H9 (cell line): ENCODE data around the gene ANKH. TPM values are rescaled to one million over a fixed set of nuclear protein-coding genes. Genes with fewer than 3 reads are reported as not detected.

Experiments
- DNase-seq: peaks from one replicate; pipeline ENCODE4 v3.0.0-alpha.2; 2017
- H2AFZ ChIP-seq: one replicate; pipeline ENCODE4 v1.6.1; 2013; ENCODE audit warnings: mild to moderate bottlenecking, low read length, control low read depth, moderate library complexity
- H2AK5ac ChIP-seq: 2 replicates; pipeline ENCODE4 v1.6.1; 2013; ENCODE audit warnings: low read length, control low read depth, mixed read lengths; ENCODE audit not compliant: insufficient read length
- H2BK120ac ChIP-seq: one replicate; pipeline ENCODE4 v1.6.1; 2013; ENCODE audit warnings: low read depth, mild to moderate bottlenecking, low read length, control low read depth, inconsistent platforms; ENCODE audit not compliant: poor library complexity, severe bottlenecking
- H2BK12ac ChIP-seq: 2 replicates; pipeline ENCODE4 v1.6.1; 2013; ENCODE audit warnings: low read length, control low read depth, mixed read lengths, low read depth; ENCODE audit not compliant: insufficient read length
- H2BK15ac ChIP-seq: 2 replicates; pipeline ENCODE4 v1.6.1; 2013; ENCODE audit warnings: low read depth, low read length, control low read depth
- H2BK20ac ChIP-seq: one replicate; pipeline ENCODE4 v1.6.1; 2013; ENCODE audit warnings: low read depth, mild to moderate bottlenecking, low read length, control low read depth, inconsistent platforms; ENCODE audit not compliant: poor library complexity, severe bottlenecking
- H2BK5ac ChIP-seq: 2 replicates; pipeline ENCODE4 v1.6.1; 2013; ENCODE audit warnings: low read length, control low read depth, mixed read lengths; ENCODE audit not compliant: insufficient read length
- H3K14ac ChIP-seq: 2 replicates; pipeline ENCODE4 v1.6.1; 2013; ENCODE audit warnings: low read length, control low read depth; ENCODE audit not compliant: insufficient read depth
- H3K18ac ChIP-seq: 2 replicates; pipeline ENCODE4 v1.6.1; 2013; ENCODE audit warnings: low read depth, mild to moderate bottlenecking, mixed read lengths, low read length, control low read depth; ENCODE audit not compliant: insufficient read length
- H3K23ac ChIP-seq: 2 replicates; pipeline ENCODE4 v1.6.1; 2013; ENCODE audit warnings: low read length, control low read depth, mixed read lengths, low read depth; ENCODE audit not compliant: insufficient read length
- H3K23me2 ChIP-seq: 2 replicates; pipeline ENCODE4 v1.6.1; 2013; ENCODE audit warnings: low read depth, mild to moderate bottlenecking, mixed read lengths, low read length, control low read depth; ENCODE audit not compliant: insufficient read length, poor library complexity, severe bottlenecking
- H3K27ac ChIP-seq: 2 replicates; pipeline ENCODE4 v1.5.1; 2013; ENCODE audit warnings: low read length, control low read depth, mixed read lengths, low read depth; ENCODE audit not compliant: insufficient read length
- H3K27me3 ChIP-seq: 2 replicates; pipeline ENCODE4 v1.6.1; 2013; ENCODE audit warnings: low read length, control low read depth, inconsistent platforms; ENCODE audit not compliant: insufficient read depth
- H3K4ac ChIP-seq: 2 replicates; pipeline ENCODE4 v1.6.1; 2013; ENCODE audit warnings: low read depth, mild to moderate bottlenecking, control low read depth, inconsistent platforms, low read length, moderate library complexity
- H3K4me1 ChIP-seq: 2 replicates; pipeline ENCODE4 v1.6.1; 2013; ENCODE audit warnings: low read length, control low read depth, inconsistent platforms; ENCODE audit not compliant: insufficient read depth
- H3K4me2 ChIP-seq: 2 replicates; pipeline ENCODE4 v1.6.1; 2013; ENCODE audit warnings: low read length, control low read depth, mixed read lengths; ENCODE audit not compliant: insufficient read length, insufficient read depth
- H3K56ac ChIP-seq: 2 replicates; pipeline ENCODE4 v1.6.1; 2013; ENCODE audit warnings: low read depth, mild to moderate bottlenecking, mixed read lengths, low read length, control low read depth; ENCODE audit not compliant: insufficient read length
- H3K79me1 ChIP-seq: 2 replicates; pipeline ENCODE4 v1.6.1; 2013; ENCODE audit warnings: low read depth, mild to moderate bottlenecking, moderate library complexity, low read length, control low read depth, inconsistent platforms; ENCODE audit not compliant: insufficient read depth, poor library complexity, severe bottlenecking
- H3K79me2 ChIP-seq: 2 replicates; pipeline ENCODE4 v1.6.1; 2013; ENCODE audit warnings: low read length, control low read depth, inconsistent platforms; ENCODE audit not compliant: insufficient read depth
- H3K9ac ChIP-seq: 2 replicates; pipeline ENCODE4 v1.6.1; 2013; ENCODE audit warnings: low read length, control low read depth, mixed read lengths; ENCODE audit not compliant: insufficient read length; ENCODE audit errors: extremely low read depth
- H3K9me3 ChIP-seq: one replicate; pipeline ENCODE4 v1.6.1; 2013; ENCODE audit warnings: low read depth, low read length, inconsistent platforms; ENCODE audit not compliant: control insufficient read depth
- H3T11ph ChIP-seq: one replicate; pipeline ENCODE4 v1.6.1; 2013; ENCODE audit warnings: mild to moderate bottlenecking, low read length, control low read depth, inconsistent platforms
- H4K20me1 ChIP-seq: one replicate; pipeline ENCODE4 v1.6.1; 2013; ENCODE audit not compliant: control insufficient read depth, insufficient read length, insufficient read depth
- H4K5ac ChIP-seq: 2 replicates; pipeline ENCODE4 v1.6.1; 2013; ENCODE audit warnings: low read depth, mild to moderate bottlenecking, mixed read lengths, low read length, control low read depth; ENCODE audit not compliant: insufficient read length
- H4K8ac ChIP-seq: replicated peaks from 2 replicates; pipeline ENCODE4 v1.6.1; 2013; ENCODE audit warnings: low read length, control low read depth, mixed read lengths, low read depth; ENCODE audit not compliant: insufficient read length
- H4K91ac ChIP-seq: 2 replicates; pipeline ENCODE4 v1.6.1; 2013; ENCODE audit warnings: low read depth, mild to moderate bottlenecking, moderate library complexity, mixed read lengths, low read length, control low read depth; ENCODE audit not compliant: insufficient read length
- H3K27ac Mint-ChIP-seq, 3 experiments: 2 replicates in 2 of 3; 3 replicates in 1 of 3; pipeline ENCODE4 v1.8.0; 2020 to 2021; ENCODE audit warnings: mixed read lengths in 3 of 3, mild to moderate bottlenecking in 1 of 3, moderate library complexity in 1 of 3
- H3K27me3 Mint-ChIP-seq: 2 replicates; pipeline ENCODE4 v1.8.0; 2021; ENCODE audit warnings: low read depth, mild to moderate bottlenecking, moderate library complexity, mixed read lengths
- H3K36me3 Mint-ChIP-seq, 3 experiments: 2 replicates in 2 of 3; 3 replicates in 1 of 3; pipeline ENCODE4 v1.8.0; 2020 to 2021; ENCODE audit warnings: low read depth in 3 of 3, mixed read lengths in 3 of 3; ENCODE audit not compliant: insufficient read depth in 1 of 3
- H3K4me1 Mint-ChIP-seq, 2 experiments: 2 replicates each; pipeline ENCODE4 v1.8.0; 2020; ENCODE audit warnings: mixed read lengths in 2 of 2
- H3K4me3 Mint-ChIP-seq, 2 experiments: 2 replicates in 1 of 2; 3 replicates in 1 of 2; pipeline ENCODE4 v1.8.0; 2020 to 2021; ENCODE audit warnings: mild to moderate bottlenecking in 2 of 2, mixed read lengths in 2 of 2, moderate library complexity in 1 of 2
- H3K9me3 Mint-ChIP-seq, 2 experiments: 2 replicates in 1 of 2; 3 replicates in 1 of 2; pipeline ENCODE4 v1.8.0; 2020; ENCODE audit warnings: mild to moderate bottlenecking in 2 of 2, mixed read lengths in 2 of 2, moderate library complexity in 1 of 2
- WGBS: extraction: QIAGEN DNeasy Blood & Tissue Kit; methylation state at CpG from one replicate; pipeline ENCODE4 v1.1.7; 2013; ENCODE audit warnings: missing lambda C conversion rate, low lambda C conversion rate, mixed read lengths; ENCODE audit not compliant: insufficient read length; ENCODE audit errors: extremely low coverage; 5-methylcytosine and 5-hydroxymethylcytosine counted together
- total RNA-seq: library from RNA; stranded (reverse); gene quantifications from 2 replicates; pipeline ENCODE4 v1.2.1, GENCODE V29; 2021
- TF ChIP-seq, protein P1 (sequence below): fragments of 200-600 bp; sonication (generic); conservative IDR thresholded peaks from 3 replicates; pipeline ENCODE4 v1.8.0; 2021; ENCODE audit warnings: antibody characterized with exemption, mild to moderate bottlenecking

The ANKH gene
- total RNA-seq, 1 experiment from 2014 or later: 9.6 TPM

DNA sequence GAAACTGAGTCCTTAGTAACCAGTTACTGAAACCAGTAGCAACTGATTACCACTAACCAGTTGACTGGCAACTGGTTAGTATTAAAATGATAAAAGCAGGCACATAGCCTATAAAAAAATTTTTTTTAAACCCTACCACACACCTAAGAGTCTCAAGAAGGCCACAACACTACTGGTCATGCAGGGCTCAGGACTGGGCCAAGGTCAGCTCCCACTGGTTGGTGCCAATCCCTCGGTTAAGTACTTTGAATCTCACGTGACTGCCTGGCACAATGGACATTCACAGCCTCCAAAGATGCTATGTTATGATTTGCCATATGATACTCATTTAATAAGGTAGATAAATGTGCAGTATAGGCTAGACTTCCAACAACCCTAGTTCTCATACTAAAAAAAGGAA lies 8.5 kb downstream of the ANKH start:
- Histone ChIP-seq H2BK5ac (no peak overlapping the region), H2BK120ac (no peak overlapping the region), H3K79me2 (no peaks in the 10 kb centered on the region), H2AK5ac (no peak overlapping the region), H3K27ac (no peak overlapping the region), H3K27me3 (no peaks in the 10 kb centered on the region), H3K23ac (no peak overlapping the region), H2AFZ (no peak overlapping the region), H3T11ph (no peak overlapping the region), H3K14ac (no peak overlapping the region), H3K4ac (no peak overlapping the region), H2BK20ac (no peak overlapping the region), H2BK15ac (no peak overlapping the region), H4K5ac (no peak overlapping the region), H4K91ac (no peak overlapping the region), H4K8ac (no peak overlapping the region), H3K4me2 (no peak overlapping the region), H3K9ac (no peak overlapping the region), H3K56ac (no peak overlapping the region), H3K4me1 (no peaks in the 10 kb centered on the region), H3K79me1 (no peaks in the 10 kb centered on the region), H3K23me2 (no peaks in the 10 kb centered on the region), H2BK12ac (no peak overlapping the region), H4K20me1 (no peaks in the 10 kb centered on the region), H3K9me3 (no peaks in the 10 kb centered on the region), H3K18ac (no peak overlapping the region)
- H3K4me1 Mint-ChIP-seq: peaks cover 4 to 5% of the 10 kb centered on the region in 2 experiments
- no peaks in the 10 kb centered on the region for H3K27me3 Mint-ChIP-seq
- no peaks in the 10 kb centered on the region for H3K9me3 Mint-ChIP-seq
- WGBS: no CpG with 5 or more reads among the region's 2 CpGs
- DNase-seq: no peak
- no peak overlapping the region for H3K4me3 Mint-ChIP-seq
- TF ChIP-seq, protein P1, sequence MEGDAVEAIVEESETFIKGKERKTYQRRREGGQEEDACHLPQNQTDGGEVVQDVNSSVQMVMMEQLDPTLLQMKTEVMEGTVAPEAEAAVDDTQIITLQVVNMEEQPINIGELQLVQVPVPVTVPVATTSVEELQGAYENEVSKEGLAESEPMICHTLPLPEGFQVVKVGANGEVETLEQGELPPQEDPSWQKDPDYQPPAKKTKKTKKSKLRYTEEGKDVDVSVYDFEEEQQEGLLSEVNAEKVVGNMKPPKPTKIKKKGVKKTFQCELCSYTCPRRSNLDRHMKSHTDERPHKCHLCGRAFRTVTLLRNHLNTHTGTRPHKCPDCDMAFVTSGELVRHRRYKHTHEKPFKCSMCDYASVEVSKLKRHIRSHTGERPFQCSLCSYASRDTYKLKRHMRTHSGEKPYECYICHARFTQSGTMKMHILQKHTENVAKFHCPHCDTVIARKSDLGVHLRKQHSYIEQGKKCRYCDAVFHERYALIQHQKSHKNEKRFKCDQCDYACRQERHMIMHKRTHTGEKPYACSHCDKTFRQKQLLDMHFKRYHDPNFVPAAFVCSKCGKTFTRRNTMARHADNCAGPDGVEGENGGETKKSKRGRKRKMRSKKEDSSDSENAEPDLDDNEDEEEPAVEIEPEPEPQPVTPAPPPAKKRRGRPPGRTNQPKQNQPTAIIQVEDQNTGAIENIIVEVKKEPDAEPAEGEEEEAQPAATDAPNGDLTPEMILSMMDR: no peak
- peaks cover 0 to 1% (median 0%) of the 10 kb centered on the region in 3 experiments; a peak in 1 of 7 replicates for H3K36me3 Mint-ChIP-seq
- H3K27ac Mint-ChIP-seq: no peak overlapping the region
